NCI-H226 (cell line): Measurements from ENCODE around the gene AMELX.
A peak's percentile ranks its signal among the peaks of the same experiment; 100 is the strongest.

Source experiments
- DNase-seq: peaks from one replicate; pipeline ENCODE4 v3.0.0-alpha.2; 2015

Gene AMELX

DNA sequence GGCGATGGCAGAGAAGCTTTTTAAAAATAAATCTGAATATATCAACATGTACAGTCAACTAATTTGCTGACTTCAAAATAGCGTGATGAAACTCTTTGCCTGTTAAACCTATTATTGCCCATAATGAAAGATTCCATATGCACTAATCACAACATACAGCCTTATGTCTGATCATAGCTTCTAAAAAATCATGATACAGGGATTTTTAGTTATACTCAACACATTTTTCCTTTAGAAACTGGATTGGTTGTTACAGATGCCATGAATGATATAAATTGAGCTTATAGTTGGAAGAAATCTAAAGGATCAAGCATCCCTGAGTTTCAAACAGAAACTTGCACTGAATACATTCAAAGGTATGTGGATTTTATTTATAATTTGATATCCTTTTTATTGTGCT lies at the start of gene AMELX:
AMELX (plus strand) TSS at position 301 of the 400 bp plus-strand sequence. CDS start 1,376 bp downstream, outside the sequence.
- no peak for DNase-seq

DNA sequence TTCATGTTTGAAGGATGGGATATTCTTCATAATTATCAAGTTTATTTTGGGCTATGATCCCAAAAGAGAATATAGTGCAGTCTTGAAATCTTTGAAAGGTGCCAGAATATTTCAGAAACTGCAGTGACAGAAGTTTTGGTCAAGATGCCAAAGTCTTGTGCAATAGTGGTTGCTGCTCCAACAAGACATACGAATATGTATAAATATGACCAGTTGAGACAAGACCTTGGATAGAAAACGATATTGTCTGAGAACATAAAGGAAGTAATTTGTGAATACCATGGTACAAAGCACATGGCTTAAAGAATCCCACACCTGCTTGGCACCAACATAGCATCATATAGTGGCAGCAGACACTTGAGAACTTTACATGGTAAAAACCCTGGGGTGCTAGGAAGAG lies 48.6 kb upstream of the AMELX start:
- no peak for DNase-seq

DNA sequence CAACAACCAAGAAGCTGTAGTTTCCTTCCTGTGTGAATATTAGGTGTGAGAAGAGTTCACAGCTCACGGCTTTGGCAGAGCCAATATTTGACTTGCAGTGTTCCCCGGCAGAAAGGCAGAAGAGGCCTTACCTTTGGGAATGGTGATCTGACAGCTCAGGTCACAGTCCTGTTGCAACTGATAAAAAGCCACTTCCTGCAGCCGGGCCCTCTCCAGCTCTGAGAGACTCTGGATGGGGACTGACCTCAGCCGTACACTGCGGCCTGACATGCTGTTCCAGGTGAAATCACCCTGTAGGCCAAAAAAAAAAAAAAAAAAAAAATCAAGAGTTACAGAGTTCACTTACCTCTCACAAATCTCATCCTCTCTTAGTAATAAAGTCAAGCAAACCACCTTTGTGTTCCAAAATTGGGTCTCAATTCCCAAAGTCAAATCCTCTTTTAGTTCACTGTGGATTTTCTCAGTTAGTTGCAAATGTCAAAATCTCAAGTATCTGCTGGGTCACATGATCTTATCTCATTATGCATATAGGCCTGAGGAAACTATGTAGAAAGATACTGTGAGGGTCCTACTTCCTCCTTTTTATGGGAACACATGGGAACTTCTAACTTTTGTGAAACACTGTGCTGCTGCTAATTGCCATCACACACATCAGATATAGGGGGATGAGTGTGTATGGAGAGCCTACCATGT lies 38.6 kb upstream of the AMELX start:
- no peak for DNase-seq

- DNase-seq = no peak
Observed at GRCh38 chrX:11257290-11257689, 35.9 kb upstream of the AMELX start.

DNA sequence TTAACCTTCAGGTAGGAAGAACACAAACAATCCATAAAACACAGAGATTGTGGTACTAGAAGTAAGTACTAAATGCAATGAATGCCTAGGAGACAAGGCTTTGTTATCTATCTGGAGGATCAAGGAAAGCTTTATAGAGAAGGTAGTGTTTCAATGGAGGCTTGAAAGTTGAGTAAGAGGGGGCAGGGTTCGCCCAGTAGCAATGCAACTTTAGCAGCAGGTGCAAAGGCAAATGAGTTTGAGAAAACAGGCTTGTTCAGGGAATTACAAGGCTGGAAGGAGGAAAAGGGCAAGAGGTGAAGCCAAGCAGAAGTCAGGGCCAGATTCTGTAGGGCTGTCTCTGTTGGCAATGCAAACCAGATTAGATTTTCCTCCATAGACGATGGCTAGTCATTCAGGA lies 35.5 kb upstream of the AMELX start:
- DNase-seq = no peak

GRCh38 chrX:11259437-11259836 lies 33.8 kb upstream of the AMELX start:
- no peak for DNase-seq

- DNase-seq = peak; percentile 50
Observed at GRCh38 chrX:11261260-11261659, 32.0 kb upstream of the AMELX start.

- DNase-seq = no peak
Observed at GRCh38 chrX:11264925-11265324, 28.3 kb upstream of the AMELX start.

DNA sequence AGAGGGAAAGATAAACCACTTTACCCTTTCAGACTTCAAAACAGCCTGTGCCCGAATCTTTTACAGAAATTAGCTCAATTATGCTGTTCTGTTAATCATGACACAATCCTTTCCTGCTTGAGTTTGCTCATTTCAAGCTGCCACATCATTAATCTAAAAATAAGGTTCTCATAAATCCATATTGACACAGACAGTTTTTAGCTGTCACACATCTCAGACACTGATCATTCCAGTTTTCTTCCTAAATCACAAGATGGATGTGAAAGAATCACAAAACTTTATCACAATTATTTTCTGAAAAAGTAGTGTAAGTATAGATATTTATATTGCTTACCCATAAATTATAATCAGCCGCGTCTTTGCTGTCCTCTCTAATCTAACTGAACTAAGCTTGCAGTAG lies 27.9 kb upstream of the AMELX start:
- DNase-seq = no peak

GRCh38 chrX:11266573-11267003 lies 26.6 kb upstream of the AMELX start:
- DNase-seq = no peak

GRCh38 chrX:11267425-11267824 lies 25.8 kb upstream of the AMELX start:
- no peak for DNase-seq

GRCh38 chrX:11269006-11269405 lies 24.2 kb upstream of the AMELX start:
- DNase-seq = no peak

DNA sequence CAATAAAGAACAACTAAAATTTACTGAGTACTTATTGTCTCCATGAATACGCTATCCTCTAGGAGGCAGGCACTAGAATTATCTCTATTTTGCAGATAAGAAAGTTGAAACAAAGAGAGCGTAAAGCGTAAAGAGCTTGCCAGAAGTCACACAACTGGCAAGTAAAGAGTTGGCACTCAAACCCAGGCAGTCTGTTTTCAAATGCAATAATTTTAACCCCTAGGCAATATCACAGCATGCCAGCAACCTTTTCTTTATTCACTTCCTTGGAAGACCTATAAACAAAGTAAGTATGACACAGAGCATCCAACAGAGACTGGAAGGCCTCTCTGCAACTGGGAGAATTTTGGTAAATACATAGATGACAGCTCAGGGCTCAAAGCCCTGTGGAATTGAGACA lies 23.2 kb upstream of the AMELX start:
- no peak for DNase-seq

- no peak for DNase-seq
Observed at GRCh38 chrX:11272290-11272689, 20.9 kb upstream of the AMELX start.

- DNase-seq = no peak
Observed at GRCh38 chrX:11272863-11273262, 20.4 kb upstream of the AMELX start.

- DNase-seq = no peak
Observed at GRCh38 chrX:11273544-11273943, 19.7 kb upstream of the AMELX start.

- DNase-seq = no peak
Observed at GRCh38 chrX:11282043-11282442, 11.2 kb upstream of the AMELX start.

- DNase-seq = no peak
Observed at GRCh38 chrX:11285651-11286050, 7.6 kb upstream of the AMELX start.

DNA sequence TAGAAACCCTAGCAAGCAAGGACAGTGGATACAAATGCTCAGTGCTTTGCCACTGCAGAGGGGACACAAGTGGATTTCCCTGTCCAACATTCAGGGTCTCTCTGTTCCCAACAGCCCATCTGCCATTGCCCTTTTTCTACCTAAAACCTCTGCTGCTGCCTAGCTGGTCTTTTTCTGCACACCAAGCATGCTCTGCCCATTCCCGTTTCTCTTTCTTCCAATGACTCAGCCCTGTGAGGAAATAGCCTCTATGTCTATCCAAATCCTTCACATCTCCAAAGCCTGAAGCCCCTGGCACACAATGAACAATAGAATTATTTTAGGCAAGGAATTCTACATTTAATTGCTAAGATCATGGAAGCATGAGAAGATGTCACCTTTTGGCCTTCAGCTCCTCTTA lies 5.7 kb upstream of the AMELX start:
- DNase-seq = peak; percentile 28

DNA sequence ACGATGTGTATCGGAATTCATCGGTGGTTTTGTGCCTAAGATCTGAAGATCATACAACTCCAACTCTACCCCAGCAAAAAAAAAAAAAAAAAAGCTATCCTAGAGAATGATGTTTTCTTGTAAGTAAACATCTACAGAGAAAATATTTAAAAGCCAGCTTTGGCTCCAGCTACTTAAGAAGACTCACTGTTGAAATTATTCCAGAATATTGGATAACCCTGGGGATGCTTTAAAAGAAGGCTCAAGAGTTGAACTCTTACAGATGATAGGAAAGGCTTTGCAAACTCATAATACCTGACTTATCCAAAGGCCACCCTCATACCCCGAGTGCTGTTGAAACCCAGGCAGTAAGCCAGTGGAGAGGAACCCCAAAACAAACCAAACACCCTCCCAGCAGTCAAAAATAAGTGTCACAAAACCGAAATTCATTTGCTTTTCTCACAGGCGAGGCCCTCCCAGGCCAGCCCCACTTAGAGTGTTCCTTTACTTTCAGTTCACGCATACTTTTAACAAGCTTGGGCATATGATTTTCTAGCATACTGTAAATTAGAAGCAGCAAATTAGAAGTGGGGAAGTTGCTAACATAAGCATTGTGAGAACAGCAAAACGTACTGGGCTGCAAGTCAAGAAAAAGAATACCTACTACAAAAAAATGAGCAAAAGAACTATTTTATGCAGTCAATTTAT lies 2.7 kb upstream of the AMELX start:
- DNase-seq = no peak

- no peak for DNase-seq
Observed at GRCh38 chrX:11296051-11296450, 2.8 kb downstream of the AMELX start.

- DNase-seq = no peak
Observed at GRCh38 chrX:11298600-11298999, 5.4 kb downstream of the AMELX start.

- DNase-seq = no peak
Observed at GRCh38 chrX:11304829-11305228, 11.6 kb downstream of the AMELX start.

DNA sequence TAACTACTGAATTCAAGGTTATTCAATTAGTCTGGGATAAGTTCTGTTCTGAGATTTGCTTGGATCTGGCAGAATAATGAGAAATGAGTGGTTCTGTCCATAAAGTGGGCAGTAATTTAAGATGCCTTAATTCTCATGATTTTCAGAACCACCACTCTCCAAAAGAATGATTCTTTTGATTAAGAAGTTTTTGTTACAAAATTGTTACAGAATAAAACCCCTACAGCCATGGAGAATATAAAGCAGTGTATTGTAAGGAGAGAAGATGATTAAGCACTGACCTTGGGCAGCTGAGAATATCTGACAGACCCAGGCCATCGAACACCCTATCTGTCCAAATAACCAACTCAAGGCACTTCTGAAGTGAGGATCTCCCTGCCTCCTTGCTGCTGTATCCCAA lies 12.4 kb downstream of the AMELX start:
- DNase-seq = no peak

GRCh38 chrX:11309220-11309619 lies 16.0 kb downstream of the AMELX start:
- DNase-seq = no peak
